SU-DHL-6 (cell line): ENCODE measurements around the gene SLC16A10.

Source experiments
- H2AFZ ChIP-seq: fragments of 200-600 bp; sonication (generic); 2 replicates; pipeline ENCODE4 v1.6.1; 2014; ENCODE audit warnings: low read depth, mild to moderate bottlenecking, moderate library complexity, mixed read lengths, antibody characterized with exemption, low read length; ENCODE audit not compliant: severe bottlenecking
- H3F3A ChIP-seq: fragments of 200-600 bp; shearing (Covaris generic); 2 replicates; pipeline ENCODE4 v1.6.0; 2016; ENCODE audit warnings: antibody characterized with exemption, mild to moderate bottlenecking; ENCODE audit not compliant: insufficient read depth
- H3K27ac ChIP-seq: fragments of 200-600 bp; sonication (generic); 2 replicates; pipeline ENCODE4 v1.5.1; 2016; ENCODE audit warnings: low read depth, mild to moderate bottlenecking, low read length, moderate library complexity, mixed read lengths
- H3K27me3 ChIP-seq: fragments of 200-600 bp; sonication (generic), shearing (Covaris generic); 2 replicates; pipeline ENCODE4 v1.6.0; 2014; ENCODE audit warnings: mild to moderate bottlenecking, low read length
- H3K36me3 ChIP-seq: fragments of 200-600 bp; sonication (generic); 2 replicates; pipeline ENCODE4 v1.6.1; 2014; ENCODE audit warnings: mild to moderate bottlenecking, low read length, mixed read lengths
- H3K4me2 ChIP-seq: fragments of 300-600, 200-600 bp; shearing (Covaris generic), sonication (generic); 2 replicates; pipeline ENCODE4 v1.6.0; 2014; ENCODE audit warnings: low read length, low read depth, mild to moderate bottlenecking; ENCODE audit not compliant: poor library complexity, severe bottlenecking
- H3K4me3 ChIP-seq: fragments of 200-600 bp; sonication (generic); 2 replicates; pipeline ENCODE4 v1.5.1; 2014; ENCODE audit warnings: antibody characterized with exemption, low read length, mild to moderate bottlenecking, mixed read lengths; ENCODE audit not compliant: insufficient read depth, poor library complexity, severe bottlenecking
- H3K79me2 ChIP-seq: fragments of 200-600 bp; sonication (generic); 2 replicates; pipeline ENCODE4 v1.6.1; 2014; ENCODE audit warnings: mild to moderate bottlenecking, low read length, moderate library complexity; ENCODE audit not compliant: insufficient read depth
- H3K9ac ChIP-seq: fragments of 200-600 bp; sonication (generic); 2 replicates; pipeline ENCODE4 v1.7.0; 2014; ENCODE audit warnings: mild to moderate bottlenecking, low read length
- H3K9me2 ChIP-seq: fragments of 200-600 bp; sonication (generic); replicated peaks from 2 replicates; pipeline ENCODE4 v1.6.1; 2014; ENCODE audit warnings: low read length; ENCODE audit not compliant: insufficient read depth
- H3K9me3 ChIP-seq: fragments of 200-600 bp; sonication (generic); 2 replicates; pipeline ENCODE4 v1.6.1; 2014; ENCODE audit warnings: low read length, mixed read lengths; ENCODE audit not compliant: insufficient read depth
- H4K20me1 ChIP-seq: fragments of 200-600 bp; sonication (generic); 2 replicates; pipeline ENCODE4 v1.6.1; 2014; ENCODE audit warnings: low read depth, mild to moderate bottlenecking, antibody characterized with exemption, low read length, moderate library complexity, mixed read lengths
- EZH2phosphoT487 ChIP-seq: fragments of 200-600 bp; sonication (generic), shearing (Covaris generic); conservative IDR thresholded peaks from 2 replicates; pipeline ENCODE4 v1.6.1; 2018; ENCODE audit warnings: mild to moderate bottlenecking, antibody characterized with exemption, low read length, moderate library complexity, mixed read lengths
- TF ChIP-seq, protein P1 (sequence below): fragments of 200-600 bp; sonication (generic); IDR thresholded peaks from one replicate; pipeline ENCODE4 v1.5.1; 2017; ENCODE audit warnings: antibody characterized with exemption, mild to moderate bottlenecking, low read length, moderate library complexity; ENCODE audit not compliant: insufficient read depth, poor library complexity, severe bottlenecking

Gene SLC16A10

DNA sequence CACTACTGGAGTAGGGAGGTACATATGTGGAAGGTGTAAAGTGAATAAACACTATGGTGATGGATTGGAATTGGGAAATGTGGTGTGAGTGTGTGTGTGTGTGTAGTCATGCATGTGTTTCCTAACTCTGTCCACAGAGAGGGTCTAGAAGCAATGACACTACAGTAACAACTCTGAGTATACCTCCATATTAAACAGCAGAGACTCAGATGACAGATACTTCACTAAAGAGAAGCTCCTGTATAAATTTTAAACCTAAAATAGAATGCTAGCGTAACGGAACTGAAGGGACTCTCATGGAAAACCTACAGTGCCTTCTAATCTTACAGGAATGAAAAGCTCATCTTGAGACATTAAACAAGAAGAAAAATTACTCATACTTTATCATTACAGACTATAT, 150.5 kb downstream of the SLC16A10 start:
- H3F3A ChIP-seq = no peaks in the 10 kb centered on the region
- no peaks in the 10 kb centered on the region for H4K20me1 ChIP-seq
- H3K4me2 ChIP-seq = no peak overlapping the region
- H3K9me2 ChIP-seq = no peaks in the 10 kb centered on the region
- H3K27ac ChIP-seq = no peak overlapping the region
- no peak overlapping the region for H3K9ac ChIP-seq
- no peaks in the 10 kb centered on the region for H3K79me2 ChIP-seq
- H3K9me3 ChIP-seq = no peaks in the 10 kb centered on the region
- no peak for TF ChIP-seq EZH2phosphoT487
- TF ChIP-seq, protein P1, sequence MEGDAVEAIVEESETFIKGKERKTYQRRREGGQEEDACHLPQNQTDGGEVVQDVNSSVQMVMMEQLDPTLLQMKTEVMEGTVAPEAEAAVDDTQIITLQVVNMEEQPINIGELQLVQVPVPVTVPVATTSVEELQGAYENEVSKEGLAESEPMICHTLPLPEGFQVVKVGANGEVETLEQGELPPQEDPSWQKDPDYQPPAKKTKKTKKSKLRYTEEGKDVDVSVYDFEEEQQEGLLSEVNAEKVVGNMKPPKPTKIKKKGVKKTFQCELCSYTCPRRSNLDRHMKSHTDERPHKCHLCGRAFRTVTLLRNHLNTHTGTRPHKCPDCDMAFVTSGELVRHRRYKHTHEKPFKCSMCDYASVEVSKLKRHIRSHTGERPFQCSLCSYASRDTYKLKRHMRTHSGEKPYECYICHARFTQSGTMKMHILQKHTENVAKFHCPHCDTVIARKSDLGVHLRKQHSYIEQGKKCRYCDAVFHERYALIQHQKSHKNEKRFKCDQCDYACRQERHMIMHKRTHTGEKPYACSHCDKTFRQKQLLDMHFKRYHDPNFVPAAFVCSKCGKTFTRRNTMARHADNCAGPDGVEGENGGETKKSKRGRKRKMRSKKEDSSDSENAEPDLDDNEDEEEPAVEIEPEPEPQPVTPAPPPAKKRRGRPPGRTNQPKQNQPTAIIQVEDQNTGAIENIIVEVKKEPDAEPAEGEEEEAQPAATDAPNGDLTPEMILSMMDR = no peak
- no peaks in the 10 kb centered on the region for H3K36me3 ChIP-seq
- H3K27me3 ChIP-seq = no peaks in the 10 kb centered on the region
- H3K4me3 ChIP-seq = no peak overlapping the region
- no peak overlapping the region for H2AFZ ChIP-seq

- TF ChIP-seq, protein P1 = no peak
- no peak for TF ChIP-seq EZH2phosphoT487
- Histone ChIP-seq H3K9me2 (no peaks in the 10 kb centered on the region), H3K4me2 (no peak overlapping the region), H3K36me3 (no peaks in the 10 kb centered on the region), H3K9ac (no peak overlapping the region), H3F3A (no peaks in the 10 kb centered on the region), H2AFZ (no peak overlapping the region), H3K27ac (no peak overlapping the region), H3K4me3 (no peak overlapping the region), H3K27me3 (no peaks in the 10 kb centered on the region), H3K9me3 (no peaks in the 10 kb centered on the region), H3K79me2 (no peaks in the 10 kb centered on the region), H4K20me1 (no peaks in the 10 kb centered on the region)
Observed at GRCh38 chr6:111238464-111239119, 151.3 kb downstream of the SLC16A10 start.

DNA sequence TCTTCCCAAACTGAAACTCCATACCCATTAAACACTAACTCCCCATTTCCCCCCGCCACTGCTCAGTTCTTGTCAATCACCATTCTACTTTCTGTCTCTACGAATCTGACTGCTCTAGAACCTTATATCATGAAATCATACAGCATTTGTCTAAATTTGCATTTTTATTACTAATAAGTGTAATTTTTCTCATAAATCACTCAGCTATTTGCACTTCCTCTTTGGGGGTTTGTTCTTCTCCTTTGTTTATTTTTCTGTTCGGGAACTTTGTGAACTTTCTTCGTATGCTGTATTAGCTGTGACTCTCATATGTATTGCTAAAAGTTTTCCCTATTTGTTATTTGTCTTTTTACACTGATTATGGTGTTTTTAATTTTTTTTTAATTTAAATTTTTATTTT, 152.2 kb downstream of the SLC16A10 start:
- no peak for TF ChIP-seq EZH2phosphoT487
- TF ChIP-seq, protein P1 = no peak
- Histone ChIP-seq H3K9ac (no peak overlapping the region), H3K9me2 (no peaks in the 10 kb centered on the region), H3K27ac (no peak overlapping the region), H3K27me3 (no peaks in the 10 kb centered on the region), H3F3A (no peaks in the 10 kb centered on the region), H3K4me3 (no peak overlapping the region), H3K79me2 (no peaks in the 10 kb centered on the region), H3K36me3 (no peaks in the 10 kb centered on the region), H2AFZ (peak overlapping the region; percentile 26), H3K4me2 (no peak overlapping the region), H4K20me1 (no peaks in the 10 kb centered on the region), H3K9me3 (no peaks in the 10 kb centered on the region)
